GM23338 (cell line): ENCODE results near the gene HOXD8. TPM values are rescaled to one million over a fixed set of nuclear protein-coding genes. Genes with fewer than 3 reads are reported as not detected.

Source experiments
- ATAC-seq: fragments of 200-7000 bp; cut with Tn5 transposase; 3 replicates; pipeline ENCODE4 v1.9.1; 2020
- DNase-seq: peaks from one replicate; pipeline ENCODE4 v3.0.0-alpha.2; 2015; ENCODE audit warnings: low spot score
- H2AFZ ChIP-seq: fragments of 200-600 bp; sonication (generic); 2 replicates; pipeline ENCODE4 v1.8.0; 2016; ENCODE audit warnings: antibody characterized with exemption, mild to moderate bottlenecking, moderate library complexity
- H3F3A ChIP-seq: fragments of 200-600 bp; sonication (generic); replicated peaks from 2 replicates; pipeline ENCODE4 v1.8.0; 2017; ENCODE audit warnings: antibody characterized with exemption, mixed run types, low read depth
- H3K27ac ChIP-seq: fragments of 200-600 bp; sonication (generic); 2 replicates; pipeline ENCODE4 v1.6.1; 2016; ENCODE audit warnings: low read depth
- H3K27me3 ChIP-seq: fragments of 200-600 bp; sonication (generic); 2 replicates; pipeline ENCODE4 v1.8.0; 2016; ENCODE audit warnings: mild to moderate bottlenecking, mixed run types, moderate library complexity; ENCODE audit not compliant: insufficient read depth
- H3K36me3 ChIP-seq: fragments of 200-600 bp; sonication (generic); 2 replicates; pipeline ENCODE4 v1.8.0; 2016; ENCODE audit warnings: mild to moderate bottlenecking; ENCODE audit not compliant: insufficient read depth
- H3K4me1 ChIP-seq: fragments of 200-600 bp; sonication (generic); 2 replicates; pipeline ENCODE4 v1.8.0; 2016; ENCODE audit warnings: mild to moderate bottlenecking, moderate library complexity; ENCODE audit not compliant: insufficient read depth
- H3K4me2 ChIP-seq: fragments of 200-600 bp; sonication (generic); 2 replicates; pipeline ENCODE4 v1.7.1; 2017; ENCODE audit warnings: mixed run types
- H3K4me3 ChIP-seq: fragments of 200-600 bp; sonication (generic); 2 replicates; pipeline ENCODE4 v1.6.1; 2016; ENCODE audit warnings: mixed run types
- H3K79me2 ChIP-seq: fragments of 200-600 bp; sonication (generic); replicated peaks from 2 replicates; pipeline ENCODE4 v1.8.0; 2017; ENCODE audit warnings: mild to moderate bottlenecking; ENCODE audit not compliant: insufficient read depth
- H3K9me2 ChIP-seq: fragments of 200-600 bp; sonication (generic); 2 replicates; pipeline ENCODE4 v1.8.0; 2017; ENCODE audit not compliant: insufficient read depth
- H4K20me1 ChIP-seq: fragments of 200-600 bp; sonication (generic); replicated peaks from 2 replicates; pipeline ENCODE4 v1.8.0; 2017; ENCODE audit warnings: mild to moderate bottlenecking; ENCODE audit not compliant: insufficient read depth
- H3K27ac Mint-ChIP-seq: 2 replicates; pipeline ENCODE4 v1.8.0; 2020; ENCODE audit warnings: inconsistent platforms, mild to moderate bottlenecking, moderate library complexity, mixed read lengths
- H3K27me3 Mint-ChIP-seq: 3 replicates; pipeline ENCODE4 v1.8.0; 2022; ENCODE audit warnings: low read depth, mild to moderate bottlenecking, moderate library complexity, mixed read lengths, inconsistent platforms; ENCODE audit not compliant: insufficient read depth, poor library complexity
- H3K36me3 Mint-ChIP-seq: 3 replicates; pipeline ENCODE4 v1.8.0; 2021; ENCODE audit warnings: low read depth, mild to moderate bottlenecking, inconsistent platforms, moderate library complexity, mixed read lengths
- H3K4me1 Mint-ChIP-seq: 3 replicates; pipeline ENCODE4 v1.8.0; 2020; ENCODE audit warnings: mild to moderate bottlenecking, inconsistent platforms, mixed read lengths
- H3K4me3 Mint-ChIP-seq: 3 replicates; pipeline ENCODE4 v1.8.0; 2021; ENCODE audit warnings: moderate library complexity, mild to moderate bottlenecking, inconsistent platforms, mixed read lengths
- H3K9me3 Mint-ChIP-seq: 3 replicates; pipeline ENCODE4 v1.8.0; 2020; ENCODE audit warnings: moderate library complexity, mild to moderate bottlenecking, inconsistent platforms, mixed read lengths
- EZH2 ChIP-seq: fragments of 200-600 bp; sonication (generic); IDR thresholded peaks from one replicate; pipeline ENCODE4 v1.8.0; 2017; ENCODE audit warnings: antibody characterized with exemption, mild to moderate bottlenecking, low read depth; ENCODE audit not compliant: unreplicated experiment
- polyA plus RNA-seq: library from polyadenylated mRNA; unstranded; fragments of >200 nt; fragmentation: Nextera tagmentation; extraction: Ambion mirVana; gene quantifications from 2 replicates; pipeline ENCODE4 v1.2.1, GENCODE V29; 2016
- total RNA-seq: library from RNA; depleted of rRNA; stranded (reverse); fragments of >200 nt; shearing (Covaris generic); gene quantifications from 2 replicates; pipeline ENCODE4 v1.2.3, GENCODE V29; 2014
- TF ChIP-seq, protein P1 (sequence below): fragments of 250-450 bp; sonication (Bioruptor Pico); IDR thresholded peaks from 2 replicates; pipeline ENCODE4 v1.5.0; 2020; ENCODE audit warnings: mild to moderate bottlenecking, moderate library complexity
- TF ChIP-seq, protein P2 (sequence below), 2 experiments: fragments of 200-600 bp in 1 of 2; sonication (generic) in 1 of 2; conservative IDR thresholded peaks; 2 replicates each; pipeline versions ENCODE4 v1.5.1 to v1.6.1; 2016 to 2017; ENCODE audit warnings: antibody characterized with exemption in 2 of 2, low read depth in 2 of 2, mild to moderate bottlenecking in 2 of 2, moderate library complexity in 1 of 2

The HOXD8 gene
- total and polyA plus RNA-seq, 2 experiments from 2014 or later: not detected

DNA sequence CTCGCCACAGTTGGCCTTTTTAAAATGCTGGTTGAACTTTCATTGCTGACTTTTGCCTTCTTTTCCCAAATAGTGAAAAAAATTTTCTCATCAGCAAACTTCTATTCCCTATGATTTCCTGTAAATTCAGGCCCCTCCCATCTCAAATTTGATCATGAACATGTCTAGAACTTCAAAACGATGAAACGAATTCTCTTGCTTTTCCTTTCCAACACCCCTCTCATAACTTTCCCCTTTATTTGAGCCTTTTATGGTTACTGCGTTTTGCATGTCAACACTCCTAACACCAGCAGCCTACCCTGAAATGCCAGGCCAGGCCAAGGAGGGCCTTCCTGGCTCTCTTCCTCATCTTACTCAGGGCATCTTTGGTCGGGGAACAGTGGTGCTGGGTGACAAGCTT is 38.6 kb upstream of the HOXD8 start:
- Mint-ChIP-seq H3K4me1 (peaks cover 25% of the 10 kb centered on the region), H3K9me3 (peaks cover 7% of the 10 kb centered on the region; the same call in 2 of the 3 replicates), H3K36me3 (no peaks in the 10 kb centered on the region; the same call in 2 of the 3 replicates), H3K27me3 (peaks cover 95% of the 10 kb centered on the region), H3K27ac (no peak overlapping the region), H3K4me3 (no peak overlapping the region)
- peak; percentile 11 for DNase-seq
- no peak overlapping the region for H2AFZ ChIP-seq
- peak; percentile 61 for TF ChIP-seq EZH2
- TF ChIP-seq, protein P1, sequence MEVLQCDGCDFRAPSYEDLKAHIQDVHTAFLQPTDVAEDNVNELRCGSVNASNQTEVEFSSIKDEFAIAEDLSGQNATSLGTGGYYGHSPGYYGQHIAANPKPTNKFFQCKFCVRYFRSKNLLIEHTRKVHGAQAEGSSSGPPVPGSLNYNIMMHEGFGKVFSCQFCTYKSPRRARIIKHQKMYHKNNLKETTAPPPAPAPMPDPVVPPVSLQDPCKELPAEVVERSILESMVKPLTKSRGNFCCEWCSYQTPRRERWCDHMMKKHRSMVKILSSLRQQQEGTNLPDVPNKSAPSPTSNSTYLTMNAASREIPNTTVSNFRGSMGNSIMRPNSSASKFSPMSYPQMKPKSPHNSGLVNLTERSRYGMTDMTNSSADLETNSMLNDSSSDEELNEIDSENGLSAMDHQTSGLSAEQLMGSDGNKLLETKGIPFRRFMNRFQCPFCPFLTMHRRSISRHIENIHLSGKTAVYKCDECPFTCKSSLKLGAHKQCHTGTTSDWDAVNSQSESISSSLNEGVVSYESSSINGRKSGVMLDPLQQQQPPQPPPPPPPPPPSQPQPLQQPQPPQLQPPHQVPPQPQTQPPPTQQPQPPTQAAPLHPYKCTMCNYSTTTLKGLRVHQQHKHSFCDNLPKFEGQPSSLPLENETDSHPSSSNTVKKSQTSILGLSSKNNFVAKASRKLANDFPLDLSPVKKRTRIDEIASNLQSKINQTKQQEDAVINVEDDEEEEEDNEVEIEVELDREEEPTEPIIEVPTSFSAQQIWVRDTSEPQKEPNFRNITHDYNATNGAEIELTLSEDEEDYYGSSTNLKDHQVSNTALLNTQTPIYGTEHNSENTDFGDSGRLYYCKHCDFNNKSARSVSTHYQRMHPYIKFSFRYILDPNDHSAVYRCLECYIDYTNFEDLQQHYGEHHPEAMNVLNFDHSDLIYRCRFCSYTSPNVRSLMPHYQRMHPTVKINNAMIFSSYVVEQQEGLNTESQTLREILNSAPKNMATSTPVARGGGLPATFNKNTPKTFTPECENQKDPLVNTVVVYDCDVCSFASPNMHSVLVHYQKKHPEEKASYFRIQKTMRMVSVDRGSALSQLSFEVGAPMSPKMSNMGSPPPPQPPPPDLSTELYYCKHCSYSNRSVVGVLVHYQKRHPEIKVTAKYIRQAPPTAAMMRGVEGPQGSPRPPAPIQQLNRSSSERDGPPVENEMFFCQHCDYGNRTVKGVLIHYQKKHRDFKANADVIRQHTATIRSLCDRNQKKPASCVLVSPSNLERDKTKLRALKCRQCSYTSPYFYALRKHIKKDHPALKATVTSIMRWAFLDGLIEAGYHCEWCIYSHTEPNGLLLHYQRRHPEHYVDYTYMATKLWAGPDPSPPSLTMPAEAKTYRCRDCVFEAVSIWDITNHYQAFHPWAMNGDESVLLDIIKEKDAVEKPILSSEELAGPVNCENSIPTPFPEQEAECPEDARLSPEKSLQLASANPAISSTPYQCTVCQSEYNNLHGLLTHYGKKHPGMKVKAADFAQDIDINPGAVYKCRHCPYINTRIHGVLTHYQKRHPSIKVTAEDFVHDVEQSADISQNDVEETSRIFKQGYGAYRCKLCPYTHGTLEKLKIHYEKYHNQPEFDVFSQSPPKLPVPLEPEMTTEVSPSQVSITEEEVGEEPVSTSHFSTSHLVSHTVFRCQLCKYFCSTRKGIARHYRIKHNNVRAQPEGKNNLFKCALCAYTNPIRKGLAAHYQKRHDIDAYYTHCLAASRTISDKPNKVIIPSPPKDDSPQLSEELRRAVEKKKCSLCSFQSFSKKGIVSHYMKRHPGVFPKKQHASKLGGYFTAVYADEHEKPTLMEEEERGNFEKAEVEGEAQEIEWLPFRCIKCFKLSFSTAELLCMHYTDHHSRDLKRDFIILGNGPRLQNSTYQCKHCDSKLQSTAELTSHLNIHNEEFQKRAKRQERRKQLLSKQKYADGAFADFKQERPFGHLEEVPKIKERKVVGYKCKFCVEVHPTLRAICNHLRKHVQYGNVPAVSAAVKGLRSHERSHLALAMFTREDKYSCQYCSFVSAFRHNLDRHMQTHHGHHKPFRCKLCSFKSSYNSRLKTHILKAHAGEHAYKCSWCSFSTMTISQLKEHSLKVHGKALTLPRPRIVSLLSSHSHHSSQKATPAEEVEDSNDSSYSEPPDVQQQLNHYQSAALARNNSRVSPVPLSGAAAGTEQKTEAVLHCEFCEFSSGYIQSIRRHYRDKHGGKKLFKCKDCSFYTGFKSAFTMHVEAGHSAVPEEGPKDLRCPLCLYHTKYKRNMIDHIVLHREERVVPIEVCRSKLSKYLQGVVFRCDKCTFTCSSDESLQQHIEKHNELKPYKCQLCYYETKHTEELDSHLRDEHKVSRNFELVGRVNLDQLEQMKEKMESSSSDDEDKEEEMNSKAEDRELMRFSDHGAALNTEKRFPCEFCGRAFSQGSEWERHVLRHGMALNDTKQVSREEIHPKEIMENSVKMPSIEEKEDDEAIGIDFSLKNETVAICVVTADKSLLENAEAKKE: no peak
- TF ChIP-seq, protein P2, sequence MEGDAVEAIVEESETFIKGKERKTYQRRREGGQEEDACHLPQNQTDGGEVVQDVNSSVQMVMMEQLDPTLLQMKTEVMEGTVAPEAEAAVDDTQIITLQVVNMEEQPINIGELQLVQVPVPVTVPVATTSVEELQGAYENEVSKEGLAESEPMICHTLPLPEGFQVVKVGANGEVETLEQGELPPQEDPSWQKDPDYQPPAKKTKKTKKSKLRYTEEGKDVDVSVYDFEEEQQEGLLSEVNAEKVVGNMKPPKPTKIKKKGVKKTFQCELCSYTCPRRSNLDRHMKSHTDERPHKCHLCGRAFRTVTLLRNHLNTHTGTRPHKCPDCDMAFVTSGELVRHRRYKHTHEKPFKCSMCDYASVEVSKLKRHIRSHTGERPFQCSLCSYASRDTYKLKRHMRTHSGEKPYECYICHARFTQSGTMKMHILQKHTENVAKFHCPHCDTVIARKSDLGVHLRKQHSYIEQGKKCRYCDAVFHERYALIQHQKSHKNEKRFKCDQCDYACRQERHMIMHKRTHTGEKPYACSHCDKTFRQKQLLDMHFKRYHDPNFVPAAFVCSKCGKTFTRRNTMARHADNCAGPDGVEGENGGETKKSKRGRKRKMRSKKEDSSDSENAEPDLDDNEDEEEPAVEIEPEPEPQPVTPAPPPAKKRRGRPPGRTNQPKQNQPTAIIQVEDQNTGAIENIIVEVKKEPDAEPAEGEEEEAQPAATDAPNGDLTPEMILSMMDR (conservative IDR thresholded peaks at IDR 0.05; ENCODE audit: low read depth in 2 of 2): no peak
- H3F3A ChIP-seq: peaks cover 46% of the 10 kb centered on the region
- no peaks in the 10 kb centered on the region for H3K9me2 ChIP-seq
- H3K27ac ChIP-seq: no peak overlapping the region
- H3K27me3 ChIP-seq: peaks cover 99% of the 10 kb centered on the region
- peaks cover 40% of the 10 kb centered on the region for H4K20me1 ChIP-seq
- no peak for ATAC-seq
- no peak overlapping the region for H3K4me3 ChIP-seq
- no peak overlapping the region for H3K4me2 ChIP-seq
- peaks cover 56% of the 10 kb centered on the region for H3K4me1 ChIP-seq
- H3K36me3 ChIP-seq: no peaks in the 10 kb centered on the region
- H3K79me2 ChIP-seq: no peaks in the 10 kb centered on the region
